Body of pancreas (tissue), 4 donors: ENCODE results near the gene SPOP. TPM values are rescaled to one million over a fixed set of nuclear protein-coding genes. Genes with fewer than 3 reads are reported as not detected.
A peak's percentile ranks its signal among the peaks of the same experiment; 100 is the strongest.

Experiments used
- ATAC-seq: fragments of 150-250 bp; one replicate; pipeline ENCODE4 v1.9.1; 2016
- DNase-seq, 4 donors: peaks; one replicate each; pipeline ENCODE4 v3.0.0-alpha.2; 2019
- H3K27ac ChIP-seq, 4 donors: fragments of 200-600 bp; sonication (generic); 1 replicate in 3 of 4; 2 replicates in 1 of 4; pipeline versions ENCODE4 v1.5.1 to v1.6.1; 2016 to 2019; ENCODE audit warnings: mild to moderate bottlenecking in 1 of 4, mixed read lengths in 1 of 4, moderate library complexity in 1 of 4
- H3K27me3 ChIP-seq, 2 donors: fragments of 200-600 bp; sonication (generic); one replicate each; pipeline ENCODE4 v1.6.0; 2016; ENCODE audit warnings: mild to moderate bottlenecking in 1 of 2
- H3K36me3 ChIP-seq, 2 donors: fragments of 200-600 bp; sonication (generic); replicated peaks in 1 of 2; 2 replicates each; pipeline ENCODE4 v1.5.1; 2016; ENCODE audit warnings: low read depth in 2 of 2; ENCODE audit not compliant: insufficient read depth in 1 of 2
- H3K4me1 ChIP-seq: fragments of 200-600 bp; sonication (generic); one replicate; pipeline ENCODE4 v1.6.0; 2016
- H3K4me3 ChIP-seq, 2 donors: fragments of 200-600 bp; sonication (generic); 1 replicate in 1 of 2; 2 replicates in 1 of 2; pipeline ENCODE4 v1.5.1; 2016 to 2019
- H3K9me3 ChIP-seq, 3 donors: fragments of 200-600 bp; sonication (generic); 1 replicate in 2 of 3; 2 replicates in 1 of 3; pipeline ENCODE4 v1.5.1; 2016
- POLR2A ChIP-seq, 3 donors: fragments of 450-650 bp; IDR thresholded peaks; one replicate each; pipeline ENCODE4 v1.6.1; 2016; ENCODE audit warnings: antibody characterized with exemption in 3 of 3, mild to moderate bottlenecking in 2 of 3
- WGBS, 2 donors: methylation state at CpG; one replicate each; pipeline ENCODE4 v1.1.5; 2017; 5-methylcytosine and 5-hydroxymethylcytosine counted together
- intact Hi-C: fragments of 100-400 bp; cut with DNase I; formaldehyde crosslinking; loops from one replicate; pipeline ENCODE4 v1.15.1; 2023
- total RNA-seq, 2 donors: library from RNA; depleted of rRNA; stranded (reverse); fragments of >200 nt; gene quantifications; one replicate each; pipeline ENCODE4 v1.1.0, GENCODE V29; 2016
- TF ChIP-seq, protein P1 (sequence below), 7 experiments: fragments of 450-650 bp in 4 of 7; fragments of 200-600 bp in 3 of 7; sonication (generic) in 3 of 7; IDR thresholded peaks; one replicate each; pipeline ENCODE4 v1.5.1; 2016 to 2019; ENCODE audit warnings: antibody characterized with exemption in 7 of 7

The SPOP gene
- total RNA-seq, 2 donors from 2014 or later = 42.3 to 57.4 TPM

DNA sequence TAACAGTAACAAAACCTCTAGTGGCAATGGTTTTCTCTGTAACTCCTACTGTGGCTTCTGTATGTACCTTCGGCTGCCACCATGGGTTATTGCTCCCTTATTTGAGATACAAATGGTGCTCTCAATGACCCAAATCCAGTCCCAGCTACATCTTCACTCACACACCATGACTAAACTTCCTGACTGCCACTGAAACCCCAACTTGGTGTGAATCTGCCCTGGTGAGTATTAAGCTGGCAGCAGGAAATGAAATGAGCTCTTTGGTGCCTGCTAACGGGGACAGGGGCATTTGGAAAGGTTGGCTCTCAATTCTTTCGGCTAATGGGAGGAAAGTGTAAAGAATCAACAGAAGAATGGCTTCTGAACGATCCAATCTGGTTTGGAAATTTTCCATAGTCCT lies 37.3 kb upstream of the SPOP start:
- Histone ChIP-seq H3K9me3 (no peaks in the 10 kb centered on the region), H3K27ac (peak overlapping the region in 3 of 4 donors; percentile 22 to 65 (median 51)), H3K27me3 (no peaks in the 10 kb centered on the region), H3K4me3 (no peak overlapping the region), H3K36me3 (peaks cover 0 to 9% of the 10 kb centered on the region in 2 donors), H3K4me1 (peaks cover 33% of the 10 kb centered on the region)
- DNase-seq (no peak), ATAC-seq (no peak)
- no peak for TF ChIP-seq POLR2A (IDR thresholded peaks at IDR 0.05)
- TF ChIP-seq, protein P1, sequence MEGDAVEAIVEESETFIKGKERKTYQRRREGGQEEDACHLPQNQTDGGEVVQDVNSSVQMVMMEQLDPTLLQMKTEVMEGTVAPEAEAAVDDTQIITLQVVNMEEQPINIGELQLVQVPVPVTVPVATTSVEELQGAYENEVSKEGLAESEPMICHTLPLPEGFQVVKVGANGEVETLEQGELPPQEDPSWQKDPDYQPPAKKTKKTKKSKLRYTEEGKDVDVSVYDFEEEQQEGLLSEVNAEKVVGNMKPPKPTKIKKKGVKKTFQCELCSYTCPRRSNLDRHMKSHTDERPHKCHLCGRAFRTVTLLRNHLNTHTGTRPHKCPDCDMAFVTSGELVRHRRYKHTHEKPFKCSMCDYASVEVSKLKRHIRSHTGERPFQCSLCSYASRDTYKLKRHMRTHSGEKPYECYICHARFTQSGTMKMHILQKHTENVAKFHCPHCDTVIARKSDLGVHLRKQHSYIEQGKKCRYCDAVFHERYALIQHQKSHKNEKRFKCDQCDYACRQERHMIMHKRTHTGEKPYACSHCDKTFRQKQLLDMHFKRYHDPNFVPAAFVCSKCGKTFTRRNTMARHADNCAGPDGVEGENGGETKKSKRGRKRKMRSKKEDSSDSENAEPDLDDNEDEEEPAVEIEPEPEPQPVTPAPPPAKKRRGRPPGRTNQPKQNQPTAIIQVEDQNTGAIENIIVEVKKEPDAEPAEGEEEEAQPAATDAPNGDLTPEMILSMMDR (IDR thresholded peaks at IDR 0.05) = no peak
- WGBS, 2 donors = 35 to 38% methylated on average over 4 of the region's 4 CpGs
- intact Hi-C loops = loop anchor here (5.0 kb wide), 1 partner anchor 62 kb away; no protein-coding TSS in a partner anchor

DNA sequence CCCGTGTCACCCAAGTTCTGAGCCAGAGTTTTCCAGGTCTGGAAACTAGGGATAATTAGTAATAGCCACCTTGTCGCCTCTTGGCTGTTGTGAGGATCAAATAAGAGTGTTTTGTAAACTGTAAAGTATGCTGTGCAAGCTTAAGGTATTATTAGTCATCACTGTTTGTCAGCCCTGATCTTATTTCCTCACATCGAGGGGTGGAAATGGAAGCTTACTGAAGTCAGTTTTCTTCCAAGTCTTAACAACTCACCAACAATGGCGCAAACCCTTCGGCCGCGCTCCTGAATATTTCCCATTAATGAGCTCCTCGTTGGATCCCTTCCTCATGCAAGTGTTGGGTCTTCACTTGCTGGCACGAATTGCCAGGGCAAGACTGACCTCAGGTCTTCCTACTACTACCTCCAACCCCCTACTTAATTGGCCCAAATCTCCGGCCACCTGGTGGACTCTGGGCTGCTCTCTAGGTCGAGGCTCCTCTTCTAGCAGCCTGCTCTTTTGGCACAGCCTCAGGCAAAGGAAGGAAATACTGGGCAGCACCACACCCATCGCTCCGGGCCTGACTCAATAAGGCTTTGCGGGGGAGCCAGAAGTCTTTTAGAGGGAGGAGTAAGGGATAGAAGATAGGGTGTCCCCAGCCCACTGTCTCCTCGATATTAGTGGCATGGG lies 30.8 kb upstream of the SPOP start:
- Histone ChIP-seq H3K9me3 (no peaks in the 10 kb centered on the region), H3K4me1 (peaks cover 26% of the 10 kb centered on the region), H3K4me3 (no peak overlapping the region), H3K27me3 (no peaks in the 10 kb centered on the region), H3K27ac (peak overlapping the region; percentile 73 to 97 (median 89)), H3K36me3 (peaks cover 8 to 12% of the 10 kb centered on the region in 2 donors)
- TF ChIP-seq POLR2A (IDR thresholded peaks at IDR 0.05) = no peak
- TF ChIP-seq, protein P1 (IDR thresholded peaks at IDR 0.05) = no peak
- ATAC-seq (no peak), DNase-seq (no peak)
- intact Hi-C loops = no loop called here
- 53 to 68% methylated on average over 12 to 15 of the region's 15 CpGs for WGBS, 2 donors

DNA sequence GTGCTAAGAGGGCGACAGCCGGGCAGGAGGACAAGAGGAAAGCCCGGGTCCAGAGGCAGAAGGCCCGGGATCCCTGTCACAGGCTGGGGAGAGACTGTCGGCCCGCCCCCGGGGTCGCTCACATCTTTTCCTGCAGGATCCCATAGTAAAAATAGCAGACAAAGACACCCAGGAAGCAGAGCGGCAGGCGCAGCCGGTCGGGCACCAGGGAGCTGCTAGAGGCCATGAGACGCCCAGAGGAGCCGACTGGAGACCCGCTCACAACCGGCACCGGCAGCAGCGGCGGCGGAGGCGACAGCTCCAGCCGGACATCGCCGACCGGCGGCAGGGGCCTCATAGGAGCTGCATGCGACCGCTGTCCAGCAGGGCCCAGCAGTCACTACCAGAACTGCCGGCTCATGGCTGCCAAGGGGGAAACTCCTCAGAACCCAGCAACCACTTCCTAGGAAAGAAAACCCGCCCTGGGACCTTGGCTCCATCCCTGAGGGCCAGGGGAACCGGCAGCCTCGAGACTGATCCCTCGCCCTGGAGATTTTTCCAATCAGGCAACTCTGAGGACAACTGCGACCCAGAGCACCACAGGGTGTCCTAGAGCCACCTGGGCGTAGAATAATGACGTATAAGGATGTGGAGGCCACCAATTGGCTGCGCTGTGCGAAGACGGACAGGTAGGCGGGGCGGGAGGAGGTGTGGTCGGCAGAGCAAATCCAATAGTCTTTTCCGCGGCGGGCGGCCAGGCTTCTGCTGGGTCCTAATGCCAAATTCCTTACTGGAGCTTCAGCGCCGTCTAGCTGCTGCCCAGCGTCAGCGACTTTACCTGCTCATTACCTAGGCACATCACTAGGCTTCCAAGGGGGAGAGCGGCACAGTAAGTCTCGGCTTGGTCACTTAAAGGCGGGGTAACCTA lies 30.0 kb upstream of the SPOP start, which contains the start of gene SLC35B1:
Gene SLC35B1 (minus strand): TSS at position 357 of the 907 bp plus-strand sequence. CDS start 131 bp downstream, at position 226.
- H3K27me3 ChIP-seq = no peaks in the 10 kb centered on the region
- ATAC-seq (peak; percentile 100), DNase-seq (peak; percentile 99 to 100 (median 100))
- H3K4me3 ChIP-seq = peak within 1 kb of the TSS; percentile 75 to 99
- peak within 1 kb of the TSS; percentile 73 to 97 (median 89) for H3K27ac ChIP-seq
- peaks cover 8 to 17% of the 10 kb centered on the region in 2 donors for H3K36me3 ChIP-seq
- peak; percentile 48 to 88 (median 76) for TF ChIP-seq POLR2A (IDR thresholded peaks at IDR 0.05)
- TF ChIP-seq, protein P1 (IDR thresholded peaks at IDR 0.05) = peak; percentile 59 to 97 (median 85)
- 0 to 1% methylated on average over 21 to 53 of the region's 53 CpGs for WGBS, 2 donors
- no peaks in the 10 kb centered on the region for H3K9me3 ChIP-seq
- H3K4me1 ChIP-seq = peaks cover 26% of the 10 kb centered on the region
- intact Hi-C loops = no loop called here

DNA sequence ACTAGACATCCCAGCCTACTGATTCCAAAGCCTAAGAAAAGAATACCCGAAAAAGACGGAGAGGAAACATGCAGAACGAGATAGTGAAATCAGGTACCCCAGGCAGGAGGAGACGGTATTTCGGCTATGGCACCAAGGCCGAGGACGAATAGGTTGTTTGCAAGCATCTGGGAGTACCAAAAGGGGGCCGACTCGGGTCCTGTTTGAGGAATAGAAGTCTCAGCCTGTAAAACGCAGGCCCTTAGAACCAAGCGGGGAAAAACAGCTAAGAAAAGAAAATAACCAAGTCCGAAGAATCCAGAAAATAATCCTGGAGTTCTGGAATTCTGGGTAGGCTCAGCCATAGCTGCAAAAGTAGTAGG lies 29.3 kb upstream of the SPOP start:
- Histone ChIP-seq H3K36me3 (peaks cover 8 to 23% of the 10 kb centered on the region in 2 donors), H3K4me1 (peaks cover 26% of the 10 kb centered on the region), H3K27ac (peak overlapping the region in 3 of 4 donors; percentile 73 to 97 (median 93)), H3K9me3 (no peaks in the 10 kb centered on the region), H3K27me3 (no peaks in the 10 kb centered on the region), H3K4me3 (peak overlapping the region; percentile 75 to 99)
- TF ChIP-seq, protein P1 (IDR thresholded peaks at IDR 0.05) = no peak
- TF ChIP-seq POLR2A (IDR thresholded peaks at IDR 0.05) = no peak
- DNase-seq = no peak
- ATAC-seq = no peak
- WGBS, 2 donors = 1% methylated on average over 12 of the region's 12 CpGs
- intact Hi-C loops = no loop called here
